Right atrium auricular region (tissue), 2 donors: ENCODE results near the gene ENG. TPM values are rescaled to one million over a fixed set of nuclear protein-coding genes. Genes with fewer than 3 reads are reported as not detected.

ENCODE experiments used
- DNase-seq: peaks from one replicate; pipeline ENCODE4 v3.0.0-alpha.2; 2019; ENCODE audit warnings: low spot score
- H3K27ac ChIP-seq, 2 donors: fragments of 200-600 bp; sonication (generic); 1 replicate in 1 of 2; 2 replicates in 1 of 2; pipeline ENCODE4 v1.5.1; 2016 to 2019
- H3K27me3 ChIP-seq, 2 donors: fragments of 200-600 bp; sonication (generic); one replicate each; pipeline versions ENCODE4 v1.5.1 to v1.6.0; 2017 to 2019
- H3K36me3 ChIP-seq: fragments of 200-600 bp; sonication (generic); one replicate; pipeline ENCODE4 v1.5.1; 2016
- H3K4me1 ChIP-seq, 2 donors: fragments of 200-600 bp; sonication (generic); one replicate each; pipeline versions ENCODE4 v1.5.1 to v1.6.0; 2017 to 2019
- H3K4me3 ChIP-seq, 2 donors: fragments of 200-600 bp; sonication (generic); 1 replicate in 1 of 2; 2 replicates in 1 of 2; pipeline ENCODE4 v1.5.1; 2017 to 2019; ENCODE audit warnings: mild to moderate bottlenecking in 1 of 2, moderate library complexity in 1 of 2
- H3K9me3 ChIP-seq, 2 donors: fragments of 200-600 bp; sonication (generic); one replicate each; pipeline ENCODE4 v1.5.1; 2019
- CTCF ChIP-seq, 2 donors: fragments of 200-600 bp; sonication (generic); IDR thresholded peaks; one replicate each; pipeline ENCODE4 v1.5.1; 2019; ENCODE audit warnings: antibody characterized with exemption in 2 of 2
- total RNA-seq, 2 donors: library from RNA; depleted of rRNA; stranded (reverse); fragments of >200 nt; gene quantifications; one replicate each; pipeline ENCODE4 v1.1.0, GENCODE V29; 2016

ENG gene
- total RNA-seq, 2 donors from 2014 or later = 142 to 511 TPM

- Histone ChIP-seq H3K27ac (peak overlapping the region; percentile 93 to 94), H3K4me1 (peaks cover 2 to 70% of the 10 kb centered on the region in 2 donors), H3K9me3 (no peaks in the 10 kb centered on the region), H3K4me3 (peak overlapping the region in 1 of 2 donors; percentile 77), H3K27me3 (no peaks in the 10 kb centered on the region), H3K36me3 (peaks cover 40% of the 10 kb centered on the region)
- peak; percentile 88 for DNase-seq
- TF ChIP-seq CTCF (IDR thresholded peaks at IDR 0.05) = no peak
Observed at GRCh38 chr9:127873886-127874285, 19.4 kb upstream of the ENG start.

GRCh38 chr9:127873223-127873691, 18.8 kb upstream of the ENG start:
- Histone ChIP-seq H3K9me3 (no peaks in the 10 kb centered on the region), H3K4me3 (peak overlapping the region in 1 of 2 donors; percentile 77), H3K27ac (peak overlapping the region; percentile 93 to 94), H3K4me1 (peaks cover 2 to 69% of the 10 kb centered on the region in 2 donors), H3K36me3 (peaks cover 45% of the 10 kb centered on the region), H3K27me3 (no peaks in the 10 kb centered on the region)
- no peak for DNase-seq
- no peak for TF ChIP-seq CTCF (IDR thresholded peaks at IDR 0.05)

GRCh38 chr9:127872369-127873222, 18.1 kb upstream of the ENG start:
- H3K4me3 ChIP-seq = no peak overlapping the region
- H3K4me1 ChIP-seq = peaks cover 2 to 69% of the 10 kb centered on the region in 2 donors
- no peaks in the 10 kb centered on the region for H3K9me3 ChIP-seq
- no peak for TF ChIP-seq CTCF (IDR thresholded peaks at IDR 0.05)
- no peak for DNase-seq
- H3K36me3 ChIP-seq = peaks cover 51% of the 10 kb centered on the region
- H3K27ac ChIP-seq = peak overlapping the region; percentile 93 to 94
- no peaks in the 10 kb centered on the region for H3K27me3 ChIP-seq

GRCh38 chr9:127871531-127871930, 17.1 kb upstream of the ENG start:
- Histone ChIP-seq H3K36me3 (peaks cover 54% of the 10 kb centered on the region), H3K4me3 (no peak overlapping the region), H3K4me1 (peaks cover 2 to 68% of the 10 kb centered on the region in 2 donors), H3K27ac (peak overlapping the region in 1 of 2 donors; percentile 93), H3K27me3 (no peaks in the 10 kb centered on the region), H3K9me3 (no peaks in the 10 kb centered on the region)
- no peak for DNase-seq
- no peak for TF ChIP-seq CTCF (IDR thresholded peaks at IDR 0.05)

GRCh38 chr9:127870887-127871286, 16.4 kb upstream of the ENG start:
- Histone ChIP-seq H3K27ac (no peak overlapping the region), H3K4me1 (peaks cover 2 to 61% of the 10 kb centered on the region in 2 donors), H3K4me3 (no peak overlapping the region), H3K9me3 (no peaks in the 10 kb centered on the region), H3K36me3 (peaks cover 54% of the 10 kb centered on the region), H3K27me3 (no peaks in the 10 kb centered on the region)
- no peak for TF ChIP-seq CTCF (IDR thresholded peaks at IDR 0.05)
- DNase-seq = no peak
